Measurements from ENCODE around the gene SLC7A1.

GRCh38 chr13:29513981-29514719 is 81.3 kb downstream of the SLC7A1 start:
- TF ChIP-seq POLR2A (IDR thresholded peaks at IDR 0.05; ENCODE audit: low read length), result no peak
- no peak for TF ChIP-seq CTCF (IDR thresholded peaks at IDR 0.05)
- TF ChIP-seq JUN (IDR thresholded peaks at IDR 0.05), result no peak
- TF ChIP-seq REST (IDR thresholded peaks at IDR 0.05), result no peak
- TF ChIP-seq RCOR1 (IDR thresholded peaks at IDR 0.05; ENCODE audit: low read depth, low read length), result no peak
- TF ChIP-seq BCL3 (IDR thresholded peaks at IDR 0.05), result no peak
- no peak for TF ChIP-seq CEBPB (IDR thresholded peaks at IDR 0.05)
- TF ChIP-seq JUNB (IDR thresholded peaks at IDR 0.05), result no peak

Measured in A549 (cell line).